ENCODE measurements around the gene ARSD. TPM values are rescaled to one million over a fixed set of nuclear protein-coding genes. Genes with fewer than 3 reads are reported as not detected.
"Not testable (repeated sequence)": the region's sequence is repeated elsewhere in the genome, so short reads cannot be mapped to it uniquely, and the experiment has no call there.

ARSD gene
- total RNA-seq, 1 donor from 2014 or later, result 11.0 TPM

- not testable (repeated sequence) for H3K36me3 ChIP-seq (ENCODE audit: control insufficient read depth in 3 of 3, insufficient read depth in 3 of 3, low read length in 3 of 3); H3K4me1 ChIP-seq (ENCODE audit: control insufficient read depth in 3 of 3, insufficient read depth in 3 of 3, low read length in 3 of 3); H3K9ac ChIP-seq (ENCODE audit: low read depth in 1 of 3, low read length in 3 of 3); H3K27me3 ChIP-seq (ENCODE audit: control insufficient read depth in 3 of 3, insufficient read depth in 3 of 3, low read length in 3 of 3); H3K9me3 ChIP-seq (ENCODE audit: control insufficient read depth in 3 of 3, low read length in 3 of 3); H3K4me3 ChIP-seq (ENCODE audit: low read length in 3 of 3); H3K27ac ChIP-seq (ENCODE audit: low read depth, low read length)
These were observed 35.1 kb upstream of the ARSD start for GRCh38 chrX:2963992-2964794.

GRCh38 chrX:2963449-2963848 is 34.3 kb upstream of the ARSD start:
- not testable (repeated sequence) for H3K4me3 ChIP-seq (ENCODE audit: low read length in 3 of 3); H3K9ac ChIP-seq (ENCODE audit: low read depth in 1 of 3, low read length in 3 of 3); H3K4me1 ChIP-seq (ENCODE audit: control insufficient read depth in 3 of 3, insufficient read depth in 3 of 3, low read length in 3 of 3); H3K27ac ChIP-seq (ENCODE audit: low read depth, low read length); H3K27me3 ChIP-seq (ENCODE audit: control insufficient read depth in 3 of 3, insufficient read depth in 3 of 3, low read length in 3 of 3); H3K36me3 ChIP-seq (ENCODE audit: control insufficient read depth in 3 of 3, insufficient read depth in 3 of 3, low read length in 3 of 3); H3K9me3 ChIP-seq (ENCODE audit: control insufficient read depth in 3 of 3, low read length in 3 of 3)

- H3K36me3 ChIP-seq (ENCODE audit: control insufficient read depth in 3 of 3, insufficient read depth in 3 of 3, low read length in 3 of 3), result no peaks in the 10 kb centered on the region
- H3K9me3 ChIP-seq (ENCODE audit: control insufficient read depth in 3 of 3, low read length in 3 of 3), result no peaks in the 10 kb centered on the region
- H3K4me3 ChIP-seq (ENCODE audit: low read length in 3 of 3), result no peak overlapping the region
- H3K4me1 ChIP-seq (ENCODE audit: control insufficient read depth in 3 of 3, insufficient read depth in 3 of 3, low read length in 3 of 3), result no peaks in the 10 kb centered on the region
- no peak overlapping the region for H3K27ac ChIP-seq (ENCODE audit: low read depth, low read length)
- peaks cover 0 to 3% (median 0%) of the 10 kb centered on the region in 3 donors for H3K27me3 ChIP-seq (ENCODE audit: control insufficient read depth in 3 of 3, insufficient read depth in 3 of 3, low read length in 3 of 3)
- H3K9ac ChIP-seq (ENCODE audit: low read depth in 1 of 3, low read length in 3 of 3), result no peak overlapping the region
These were observed 33.2 kb upstream of the ARSD start for GRCh38 chrX:2962381-2962780.

GRCh38 chrX:2960861-2961515 is 31.8 kb upstream of the ARSD start:
- Histone ChIP-seq H3K4me3 (ENCODE audit: low read length in 3 of 3) (no peak overlapping the region), H3K9ac (ENCODE audit: low read depth in 1 of 3, low read length in 3 of 3) (no peak overlapping the region), H3K9me3 (ENCODE audit: control insufficient read depth in 3 of 3, low read length in 3 of 3) (no peaks in the 10 kb centered on the region), H3K36me3 (ENCODE audit: control insufficient read depth in 3 of 3, insufficient read depth in 3 of 3, low read length in 3 of 3) (no peaks in the 10 kb centered on the region), H3K27ac (ENCODE audit: low read depth, low read length) (no peak overlapping the region), H3K27me3 (ENCODE audit: control insufficient read depth in 3 of 3, insufficient read depth in 3 of 3, low read length in 3 of 3) (peaks cover 0 to 3% (median 0%) of the 10 kb centered on the region in 3 donors), H3K4me1 (ENCODE audit: control insufficient read depth in 3 of 3, insufficient read depth in 3 of 3, low read length in 3 of 3) (no peaks in the 10 kb centered on the region)

GRCh38 chrX:2958199-2958598 is 29.1 kb upstream of the ARSD start:
- no peak overlapping the region for H3K27ac ChIP-seq (ENCODE audit: low read depth, low read length)
- H3K4me1 ChIP-seq (ENCODE audit: control insufficient read depth in 3 of 3, insufficient read depth in 3 of 3, low read length in 3 of 3), result no peaks in the 10 kb centered on the region
- H3K9me3 ChIP-seq (ENCODE audit: control insufficient read depth in 3 of 3, low read length in 3 of 3), result no peaks in the 10 kb centered on the region
- no peak overlapping the region for H3K9ac ChIP-seq (ENCODE audit: low read depth in 1 of 3, low read length in 3 of 3)
- H3K36me3 ChIP-seq (ENCODE audit: control insufficient read depth in 3 of 3, insufficient read depth in 3 of 3, low read length in 3 of 3), result no peaks in the 10 kb centered on the region
- H3K4me3 ChIP-seq (ENCODE audit: low read length in 3 of 3), result no peak overlapping the region
- H3K27me3 ChIP-seq (ENCODE audit: control insufficient read depth in 3 of 3, insufficient read depth in 3 of 3, low read length in 3 of 3), result no peaks in the 10 kb centered on the region

- Histone ChIP-seq H3K27ac (ENCODE audit: low read depth, low read length) (no peak overlapping the region), H3K9me3 (ENCODE audit: control insufficient read depth in 3 of 3, low read length in 3 of 3) (no peaks in the 10 kb centered on the region), H3K4me3 (ENCODE audit: low read length in 3 of 3) (no peak overlapping the region), H3K36me3 (ENCODE audit: control insufficient read depth in 3 of 3, insufficient read depth in 3 of 3, low read length in 3 of 3) (no peaks in the 10 kb centered on the region), H3K4me1 (ENCODE audit: control insufficient read depth in 3 of 3, insufficient read depth in 3 of 3, low read length in 3 of 3) (no peaks in the 10 kb centered on the region), H3K9ac (ENCODE audit: low read depth in 1 of 3, low read length in 3 of 3) (no peak overlapping the region), H3K27me3 (ENCODE audit: control insufficient read depth in 3 of 3, insufficient read depth in 3 of 3, low read length in 3 of 3) (no peaks in the 10 kb centered on the region)
These were observed 26.7 kb upstream of the ARSD start for GRCh38 chrX:2955838-2956237.

- Histone ChIP-seq H3K27ac (ENCODE audit: low read depth, low read length) (no peak overlapping the region), H3K4me1 (ENCODE audit: control insufficient read depth in 3 of 3, insufficient read depth in 3 of 3, low read length in 3 of 3) (no peaks in the 10 kb centered on the region), H3K9me3 (ENCODE audit: control insufficient read depth in 3 of 3, low read length in 3 of 3) (no peaks in the 10 kb centered on the region), H3K4me3 (ENCODE audit: low read length in 3 of 3) (no peak overlapping the region), H3K9ac (ENCODE audit: low read depth in 1 of 3, low read length in 3 of 3) (no peak overlapping the region), H3K36me3 (ENCODE audit: control insufficient read depth in 3 of 3, insufficient read depth in 3 of 3, low read length in 3 of 3) (no peaks in the 10 kb centered on the region), H3K27me3 (ENCODE audit: control insufficient read depth in 3 of 3, insufficient read depth in 3 of 3, low read length in 3 of 3) (no peaks in the 10 kb centered on the region)
These were observed 26.1 kb upstream of the ARSD start for GRCh38 chrX:2955281-2955680.

- Histone ChIP-seq H3K36me3 (ENCODE audit: control insufficient read depth in 3 of 3, insufficient read depth in 3 of 3, low read length in 3 of 3) (no peaks in the 10 kb centered on the region), H3K27ac (ENCODE audit: low read depth, low read length) (no peak overlapping the region), H3K27me3 (ENCODE audit: control insufficient read depth in 3 of 3, insufficient read depth in 3 of 3, low read length in 3 of 3) (no peaks in the 10 kb centered on the region), H3K4me1 (ENCODE audit: control insufficient read depth in 3 of 3, insufficient read depth in 3 of 3, low read length in 3 of 3) (no peaks in the 10 kb centered on the region), H3K9me3 (ENCODE audit: control insufficient read depth in 3 of 3, low read length in 3 of 3) (no peaks in the 10 kb centered on the region), H3K4me3 (ENCODE audit: low read length in 3 of 3) (no peak overlapping the region), H3K9ac (ENCODE audit: low read depth in 1 of 3, low read length in 3 of 3) (no peak overlapping the region)
These were observed 25.4 kb upstream of the ARSD start for GRCh38 chrX:2954541-2954940.

- not testable (repeated sequence) for H3K4me1 ChIP-seq (ENCODE audit: control insufficient read depth in 3 of 3, insufficient read depth in 3 of 3, low read length in 3 of 3); H3K4me3 ChIP-seq (ENCODE audit: low read length in 3 of 3); H3K9ac ChIP-seq (ENCODE audit: low read depth in 1 of 3, low read length in 3 of 3); H3K9me3 ChIP-seq (ENCODE audit: control insufficient read depth in 3 of 3, low read length in 3 of 3); H3K27ac ChIP-seq (ENCODE audit: low read depth, low read length); H3K27me3 ChIP-seq (ENCODE audit: control insufficient read depth in 3 of 3, insufficient read depth in 3 of 3, low read length in 3 of 3); H3K36me3 ChIP-seq (ENCODE audit: control insufficient read depth in 3 of 3, insufficient read depth in 3 of 3, low read length in 3 of 3)
These were observed 8.8 kb upstream of the ARSD start for GRCh38 chrX:2937942-2938341.
